ENCODE data around the gene RAP1GAP2. TPM values are rescaled to one million over a fixed set of nuclear protein-coding genes. Genes with fewer than 3 reads are reported as not detected.

RAP1GAP2 gene
- total and polyA plus RNA-seq, 2 of the 8 experiments (the other 6 are each of a cell fraction or from before 2014, with no cell fraction given) = 24.0 to 63.8 TPM

DNA sequence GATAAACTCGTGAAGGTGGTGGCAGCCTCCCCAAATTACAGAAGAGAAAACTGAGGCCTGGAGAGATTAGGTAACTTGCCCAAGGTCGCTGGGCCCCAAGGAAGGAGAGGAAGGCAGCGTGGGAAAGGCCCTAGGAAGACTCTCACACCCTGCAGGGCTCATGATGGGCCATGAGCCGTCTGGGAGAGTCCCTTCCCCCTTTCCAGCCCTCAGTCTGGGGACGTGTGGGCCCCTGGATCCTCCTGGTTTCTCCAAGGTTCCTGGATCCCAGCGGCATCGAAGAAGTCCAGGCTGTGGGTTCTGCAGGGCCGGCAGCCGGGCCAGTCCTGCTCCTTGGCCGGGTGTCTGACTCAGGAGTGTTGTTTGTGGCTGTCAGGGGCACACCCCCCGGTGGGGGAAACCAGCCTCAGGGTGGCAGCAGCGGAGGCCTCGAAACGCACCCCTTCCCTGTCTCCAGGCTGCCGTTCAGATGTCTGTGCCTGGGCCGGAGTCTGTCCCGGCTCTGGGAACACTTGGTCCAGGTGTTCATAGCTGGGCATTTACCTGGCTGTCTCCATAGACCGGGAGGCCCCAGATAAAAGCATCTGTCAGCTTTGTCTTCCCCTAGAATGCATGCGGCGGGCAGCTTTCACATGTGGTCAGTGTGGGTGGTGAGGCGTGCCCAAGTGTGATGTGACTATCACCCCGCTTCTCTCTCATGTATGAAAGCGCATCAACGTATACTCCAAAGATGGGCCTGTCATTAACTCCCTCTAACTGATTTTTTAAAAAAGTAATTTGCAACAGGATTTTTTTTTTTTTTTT, 3.7 kb upstream of the RAP1GAP2 start (continued):
- TF ChIP-seq CHD7 (IDR thresholded peaks at IDR 0.05; ENCODE audit: insufficient replicate concordance, low read length) (no peak), E2F6 (IDR thresholded peaks at IDR 0.05) (no peak), KDM1A (IDR thresholded peaks at IDR 0.05; ENCODE audit: borderline replicate concordance, low read length) (no peak), ATF2 (IDR thresholded peaks at IDR 0.05; ENCODE audit: low read length) (no peak)
